ENCODE data around the gene BMP2. TPM values are rescaled to one million over a fixed set of nuclear protein-coding genes. Genes with fewer than 3 reads are reported as not detected.

BMP2 gene
- total RNA-seq, 1 experiment from 2014 or later = 6.6 TPM

DNA sequence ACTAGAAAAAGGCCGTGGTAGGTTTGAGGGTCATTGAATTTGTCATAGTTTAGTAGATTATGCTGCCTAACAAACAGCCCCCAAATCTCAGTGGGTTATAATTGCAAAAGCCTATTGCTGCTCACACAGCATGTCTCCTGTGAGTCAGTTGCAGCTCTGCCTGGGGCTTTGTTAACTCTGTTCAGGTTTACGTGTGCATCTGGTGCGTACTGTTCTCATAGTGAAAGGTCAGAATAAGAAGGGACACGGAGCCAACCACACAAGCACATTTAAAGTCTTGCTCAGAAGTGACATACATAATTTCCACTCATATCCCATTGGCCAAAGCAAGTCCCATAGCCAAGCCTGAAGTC, 48.1 kb upstream of the BMP2 start:
- Histone ChIP-seq H3K79me2 (ENCODE audit: insufficient read depth, low read length) (no peaks in the 10 kb centered on the region), H2BK120ac (ENCODE audit: low read depth, low read length, poor library complexity, severe bottlenecking) (no peak overlapping the region), H3K4me2 (ENCODE audit: insufficient read depth, insufficient read length, low read length) (no peak overlapping the region), H3K23ac (ENCODE audit: insufficient read length, low read depth, low read length) (no peak overlapping the region), H3K56ac (ENCODE audit: insufficient read length, low read depth, low read length) (no peak overlapping the region), H2AK5ac (ENCODE audit: insufficient read length, low read length) (no peak overlapping the region), H3K79me1 (ENCODE audit: insufficient read depth, low read depth, low read length, poor library complexity, severe bottlenecking) (no peaks in the 10 kb centered on the region), H3K9me3 (ENCODE audit: control insufficient read depth, low read depth, low read length) (no peaks in the 10 kb centered on the region), H4K8ac (replicated peaks; ENCODE audit: insufficient read length, low read depth, low read length) (no peak overlapping the region), H3K4ac (ENCODE audit: low read depth, low read length) (no peak overlapping the region), H4K5ac (ENCODE audit: insufficient read length, low read depth, low read length) (no peak overlapping the region), H2BK12ac (ENCODE audit: insufficient read length, low read depth, low read length) (no peak overlapping the region), H2BK5ac (ENCODE audit: insufficient read length, low read length) (no peak overlapping the region), H3K27me3 (ENCODE audit: insufficient read depth, low read length) (no peaks in the 10 kb centered on the region), H3K23me2 (ENCODE audit: insufficient read length, low read depth, low read length, poor library complexity, severe bottlenecking) (no peaks in the 10 kb centered on the region), H4K91ac (ENCODE audit: insufficient read length, low read depth, low read length) (no peak overlapping the region), H3K18ac (ENCODE audit: insufficient read length, low read depth, low read length) (no peak overlapping the region), H2AFZ (ENCODE audit: low read length) (no peak overlapping the region), H3K9ac (ENCODE audit: extremely low read depth, insufficient read length, low read length) (no peak overlapping the region), H4K20me1 (ENCODE audit: control insufficient read depth, insufficient read depth, insufficient read length) (no peaks in the 10 kb centered on the region), H2BK20ac (ENCODE audit: low read depth, low read length, poor library complexity, severe bottlenecking) (no peak overlapping the region), H3K4me1 (ENCODE audit: insufficient read depth, low read length) (no peaks in the 10 kb centered on the region), H3K27ac (ENCODE audit: insufficient read length, low read depth, low read length) (no peak overlapping the region), H2BK15ac (ENCODE audit: low read depth, low read length) (no peak overlapping the region), H3T11ph (ENCODE audit: low read length) (no peak overlapping the region), H3K14ac (ENCODE audit: insufficient read depth, low read length) (no peak overlapping the region)
- TF ChIP-seq, protein P1, sequence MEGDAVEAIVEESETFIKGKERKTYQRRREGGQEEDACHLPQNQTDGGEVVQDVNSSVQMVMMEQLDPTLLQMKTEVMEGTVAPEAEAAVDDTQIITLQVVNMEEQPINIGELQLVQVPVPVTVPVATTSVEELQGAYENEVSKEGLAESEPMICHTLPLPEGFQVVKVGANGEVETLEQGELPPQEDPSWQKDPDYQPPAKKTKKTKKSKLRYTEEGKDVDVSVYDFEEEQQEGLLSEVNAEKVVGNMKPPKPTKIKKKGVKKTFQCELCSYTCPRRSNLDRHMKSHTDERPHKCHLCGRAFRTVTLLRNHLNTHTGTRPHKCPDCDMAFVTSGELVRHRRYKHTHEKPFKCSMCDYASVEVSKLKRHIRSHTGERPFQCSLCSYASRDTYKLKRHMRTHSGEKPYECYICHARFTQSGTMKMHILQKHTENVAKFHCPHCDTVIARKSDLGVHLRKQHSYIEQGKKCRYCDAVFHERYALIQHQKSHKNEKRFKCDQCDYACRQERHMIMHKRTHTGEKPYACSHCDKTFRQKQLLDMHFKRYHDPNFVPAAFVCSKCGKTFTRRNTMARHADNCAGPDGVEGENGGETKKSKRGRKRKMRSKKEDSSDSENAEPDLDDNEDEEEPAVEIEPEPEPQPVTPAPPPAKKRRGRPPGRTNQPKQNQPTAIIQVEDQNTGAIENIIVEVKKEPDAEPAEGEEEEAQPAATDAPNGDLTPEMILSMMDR (conservative IDR thresholded peaks at IDR 0.05) = no peak
- no peak for DNase-seq
- Mint-ChIP-seq H3K4me1 (peaks cover 4% of the 10 kb centered on the region in 2 experiments), H3K27me3 (ENCODE audit: low read depth) (no peaks in the 10 kb centered on the region), H3K36me3 (ENCODE audit: insufficient read depth in 1 of 3, low read depth in 3 of 3) (peaks cover 0 to 5% (median 3%) of the 10 kb centered on the region in 3 experiments; a peak in 4 of 7 replicates), H3K9me3 (peaks cover 0 to 5% of the 10 kb centered on the region in 2 experiments; a peak in 1 of 5 replicates), H3K4me3 (no peak overlapping the region), H3K27ac (no peak overlapping the region)
- WGBS (ENCODE audit: extremely low coverage, insufficient read length, low lambda C conversion rate) = no CpG with 5 or more reads among the region's 4 CpGs
